Ishikawa (cell line): ENCODE measurements around the gene SYCN.

Experiments
- CEBPB ChIP-seq: IDR thresholded peaks from 2 replicates; pipeline ENCODE4 v1.6.1; 2012
- CREB1 ChIP-seq: IDR thresholded peaks from 2 replicates; pipeline ENCODE4 v1.6.1; 2012; ENCODE audit warnings: low read depth
- EGR1 ChIP-seq: IDR thresholded peaks from 2 replicates; pipeline ENCODE4 v1.6.1; 2012
- EP300 ChIP-seq: IDR thresholded peaks from 2 replicates; pipeline ENCODE4 v1.6.1; 2012; ENCODE audit warnings: borderline replicate concordance
- FOXM1 ChIP-seq: IDR thresholded peaks from 2 replicates; pipeline ENCODE4 v1.6.1; 2012; ENCODE audit warnings: low read depth, borderline replicate concordance
- NFIC ChIP-seq: IDR thresholded peaks from 2 replicates; pipeline ENCODE4 v1.6.1; 2012
- RAD21 ChIP-seq: IDR thresholded peaks from 2 replicates; pipeline ENCODE4 v1.6.1; 2012; ENCODE audit warnings: low read depth
- TAF1 ChIP-seq: IDR thresholded peaks from 2 replicates; pipeline ENCODE4 v1.6.1; 2012; ENCODE audit warnings: low read depth, mild to moderate bottlenecking
- TCF12 ChIP-seq: IDR thresholded peaks from 2 replicates; pipeline ENCODE4 v1.6.1; 2012; ENCODE audit warnings: low read depth
- TEAD4 ChIP-seq: IDR thresholded peaks from 2 replicates; pipeline ENCODE4 v1.6.1; 2012
- YY1 ChIP-seq: IDR thresholded peaks from 2 replicates; pipeline ENCODE4 v1.6.1; 2012; ENCODE audit warnings: low read depth
- ZBTB7A ChIP-seq: IDR thresholded peaks from 2 replicates; pipeline ENCODE4 v1.6.1; 2012; ENCODE audit warnings: low read depth
- TF ChIP-seq, protein P1 (sequence below): IDR thresholded peaks from 2 replicates; pipeline ENCODE4 v1.6.1; 2012
- TF ChIP-seq, protein P2 (sequence below): IDR thresholded peaks from 2 replicates; pipeline ENCODE4 v1.6.1; 2012; ENCODE audit warnings: low read depth, mild to moderate bottlenecking
- TF ChIP-seq, protein P3 (sequence below): IDR thresholded peaks from 2 replicates; pipeline ENCODE4 v1.6.1; 2012

SYCN gene

DNA sequence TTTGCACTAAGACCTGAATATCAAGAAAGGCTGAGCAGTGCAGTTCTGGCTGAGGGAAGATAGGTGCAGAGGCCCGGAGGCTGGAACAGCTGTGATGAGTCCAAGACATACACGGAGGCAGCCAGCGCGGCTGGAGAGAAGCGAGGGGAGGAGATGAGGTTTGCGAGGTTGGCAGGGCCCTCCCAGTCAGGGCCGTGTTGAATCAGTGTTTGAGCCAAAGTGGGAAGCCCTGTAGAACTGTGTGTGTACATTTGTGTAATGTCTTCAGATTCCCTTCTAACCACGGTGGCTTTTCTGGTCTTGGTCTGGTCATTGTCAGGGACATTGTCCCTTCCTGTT lies 43.6 kb downstream of the SYCN start:
- TF ChIP-seq TCF12 (no peak), CREB1 (no peak), CEBPB (no peak), FOXM1 (no peak), YY1 (no peak), RAD21 (no peak), TAF1 (no peak), EGR1 (no peak), EP300 (no peak), ZBTB7A (no peak)
- TF ChIP-seq, protein P1, sequence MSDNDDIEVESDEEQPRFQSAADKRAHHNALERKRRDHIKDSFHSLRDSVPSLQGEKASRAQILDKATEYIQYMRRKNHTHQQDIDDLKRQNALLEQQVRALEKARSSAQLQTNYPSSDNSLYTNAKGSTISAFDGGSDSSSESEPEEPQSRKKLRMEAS, result no peak
- TF ChIP-seq, protein P2, sequence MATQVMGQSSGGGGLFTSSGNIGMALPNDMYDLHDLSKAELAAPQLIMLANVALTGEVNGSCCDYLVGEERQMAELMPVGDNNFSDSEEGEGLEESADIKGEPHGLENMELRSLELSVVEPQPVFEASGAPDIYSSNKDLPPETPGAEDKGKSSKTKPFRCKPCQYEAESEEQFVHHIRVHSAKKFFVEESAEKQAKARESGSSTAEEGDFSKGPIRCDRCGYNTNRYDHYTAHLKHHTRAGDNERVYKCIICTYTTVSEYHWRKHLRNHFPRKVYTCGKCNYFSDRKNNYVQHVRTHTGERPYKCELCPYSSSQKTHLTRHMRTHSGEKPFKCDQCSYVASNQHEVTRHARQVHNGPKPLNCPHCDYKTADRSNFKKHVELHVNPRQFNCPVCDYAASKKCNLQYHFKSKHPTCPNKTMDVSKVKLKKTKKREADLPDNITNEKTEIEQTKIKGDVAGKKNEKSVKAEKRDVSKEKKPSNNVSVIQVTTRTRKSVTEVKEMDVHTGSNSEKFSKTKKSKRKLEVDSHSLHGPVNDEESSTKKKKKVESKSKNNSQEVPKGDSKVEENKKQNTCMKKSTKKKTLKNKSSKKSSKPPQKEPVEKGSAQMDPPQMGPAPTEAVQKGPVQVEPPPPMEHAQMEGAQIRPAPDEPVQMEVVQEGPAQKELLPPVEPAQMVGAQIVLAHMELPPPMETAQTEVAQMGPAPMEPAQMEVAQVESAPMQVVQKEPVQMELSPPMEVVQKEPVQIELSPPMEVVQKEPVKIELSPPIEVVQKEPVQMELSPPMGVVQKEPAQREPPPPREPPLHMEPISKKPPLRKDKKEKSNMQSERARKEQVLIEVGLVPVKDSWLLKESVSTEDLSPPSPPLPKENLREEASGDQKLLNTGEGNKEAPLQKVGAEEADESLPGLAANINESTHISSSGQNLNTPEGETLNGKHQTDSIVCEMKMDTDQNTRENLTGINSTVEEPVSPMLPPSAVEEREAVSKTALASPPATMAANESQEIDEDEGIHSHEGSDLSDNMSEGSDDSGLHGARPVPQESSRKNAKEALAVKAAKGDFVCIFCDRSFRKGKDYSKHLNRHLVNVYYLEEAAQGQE, result no peak
- TF ChIP-seq, protein P3, sequence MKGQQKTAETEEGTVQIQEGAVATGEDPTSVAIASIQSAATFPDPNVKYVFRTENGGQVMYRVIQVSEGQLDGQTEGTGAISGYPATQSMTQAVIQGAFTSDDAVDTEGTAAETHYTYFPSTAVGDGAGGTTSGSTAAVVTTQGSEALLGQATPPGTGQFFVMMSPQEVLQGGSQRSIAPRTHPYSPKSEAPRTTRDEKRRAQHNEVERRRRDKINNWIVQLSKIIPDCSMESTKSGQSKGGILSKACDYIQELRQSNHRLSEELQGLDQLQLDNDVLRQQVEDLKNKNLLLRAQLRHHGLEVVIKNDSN, result no peak

DNA sequence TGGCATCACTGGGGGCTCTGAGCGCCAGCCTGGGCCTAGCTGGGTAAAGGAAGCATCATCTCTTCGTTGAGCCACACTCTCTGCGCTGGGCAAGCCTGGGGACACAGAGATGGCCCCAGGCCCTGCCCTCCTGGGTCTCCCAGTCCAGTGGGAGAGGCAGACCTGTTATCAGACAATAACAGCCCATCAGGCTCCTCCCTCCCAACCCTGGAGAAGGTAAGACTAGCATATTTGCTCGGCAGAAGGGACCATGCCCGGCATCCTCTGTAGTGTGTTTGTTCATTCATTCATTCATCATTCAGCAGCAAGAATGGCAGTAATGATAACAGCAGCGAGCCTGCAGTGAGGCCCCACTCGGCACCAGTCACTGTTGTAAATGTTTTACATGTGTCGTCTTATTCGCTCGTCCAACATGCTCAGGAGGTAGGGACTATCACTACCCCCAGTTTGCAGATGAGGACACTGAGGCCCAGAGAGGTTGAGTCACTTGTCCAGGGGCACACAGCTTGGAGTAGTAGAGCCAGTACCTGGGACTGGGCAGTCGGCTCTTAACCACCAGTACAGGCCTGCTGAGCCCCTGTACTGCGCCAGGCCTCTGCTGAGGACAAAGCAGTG lies 45.3 kb downstream of the SYCN start:
- TF ChIP-seq CEBPB, result no peak
- no peak for TF ChIP-seq EGR1
- no peak for TF ChIP-seq TCF12
- no peak for TF ChIP-seq EP300
- TF ChIP-seq TEAD4, result no peak
- TF ChIP-seq CREB1, result no peak
- TF ChIP-seq, protein P3, result no peak
- TF ChIP-seq FOXM1, result no peak
- no peak for TF ChIP-seq YY1
- TF ChIP-seq, protein P1, result no peak
- TF ChIP-seq NFIC, result no peak
- no peak for TF ChIP-seq ZBTB7A

DNA sequence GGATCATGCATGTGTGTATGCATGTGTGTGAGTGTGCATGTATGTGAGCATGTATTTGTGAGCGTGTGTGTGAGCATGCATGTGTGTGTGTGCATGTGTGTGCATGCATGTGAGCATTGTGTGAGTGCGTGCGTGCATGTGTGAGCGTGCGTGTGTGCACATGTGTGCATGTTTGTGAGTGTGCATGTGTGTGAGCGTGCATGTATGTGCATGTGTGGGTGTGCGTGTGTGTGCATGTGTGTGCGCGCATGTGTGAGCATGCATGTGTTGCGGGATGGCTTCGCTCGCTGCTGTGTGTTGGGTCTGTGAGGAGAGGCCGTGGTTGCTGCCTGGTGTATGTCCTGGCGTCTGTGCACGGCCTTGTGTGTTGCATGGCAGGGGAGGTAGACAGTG lies 46.1 kb downstream of the SYCN start:
- TF ChIP-seq TAF1 (no peak), CREB1 (no peak), TEAD4 (no peak), CEBPB (no peak), FOXM1 (no peak), NFIC (no peak), YY1 (no peak), TCF12 (no peak), RAD21 (no peak), EP300 (no peak), ZBTB7A (no peak), EGR1 (no peak)
- TF ChIP-seq, protein P3, result no peak
- TF ChIP-seq, protein P2, result no peak
- TF ChIP-seq, protein P1, result no peak

DNA sequence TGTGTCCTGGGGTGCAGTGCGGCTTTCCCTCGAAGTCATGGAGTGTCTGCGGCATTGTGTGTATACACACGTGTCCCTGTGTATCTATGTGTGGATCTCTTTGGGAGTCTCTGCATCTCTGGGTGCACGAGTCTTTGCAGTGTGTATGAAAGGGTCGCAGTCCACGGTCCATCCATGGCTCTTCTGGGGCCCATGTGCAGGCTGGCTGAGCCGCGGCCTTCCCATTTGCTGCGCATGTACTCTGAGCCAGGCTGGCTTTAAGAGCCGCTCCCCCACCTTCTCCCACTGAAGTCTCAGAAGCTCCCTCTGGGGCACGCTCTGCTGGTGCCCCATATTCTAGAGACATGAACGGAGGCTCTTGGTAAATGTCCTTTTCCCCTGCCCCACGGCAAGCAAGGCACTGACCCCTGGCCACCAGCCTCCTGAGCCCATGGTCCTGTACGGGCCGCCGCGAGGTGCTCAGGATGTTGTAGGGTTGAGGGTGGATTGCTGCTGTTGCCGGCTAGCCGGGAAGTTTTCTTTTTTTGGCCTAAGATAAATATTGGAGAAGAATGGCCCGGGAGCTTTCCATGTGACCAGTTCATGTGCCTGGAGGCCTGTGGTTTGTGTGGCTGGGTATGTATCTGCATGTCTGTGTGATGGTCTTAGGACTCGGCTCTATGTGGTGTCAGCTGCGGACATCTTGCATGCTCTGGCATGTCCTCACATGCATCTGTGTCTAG lies 46.6 kb downstream of the SYCN start:
- TF ChIP-seq YY1 (no peak), RAD21 (no peak), NFIC (no peak), ZBTB7A (no peak), CREB1 (no peak), TEAD4 (no peak), TCF12 (no peak)
- TF ChIP-seq, protein P1, result no peak
- TF ChIP-seq, protein P3, result no peak
